Measurements from ENCODE around the gene UNC13C. TPM values are rescaled to one million over a fixed set of nuclear protein-coding genes. Genes with fewer than 3 reads are reported as not detected.

UNC13C gene
- total and polyA plus RNA-seq, 2 of the 13 experiments (the other 11 are each of a cell fraction or from before 2014, with no cell fraction given) = 0.04 TPM; not detected in 1

GRCh38 chr15:54482251-54482650 lies 504.0 kb downstream of the UNC13C start:
- CTCF ChIA-PET (ENCODE audit: low intra/inter-chr PET ratio, low total read pairs) = no interaction called here

More at GRCh38 chr15:54482251-54482650, 504.0 kb downstream of the UNC13C start:
- in situ Hi-C loops (cut with HindIII; ENCODE audit: extremely low pct_ligation_motif_present, low pct_unique_long_range_greater_than_20kb) = no loop called here
- Histone ChIP-seq H3K27ac (ENCODE audit: extremely low read length, insufficient read depth, low read length) (no peak overlapping the region), H2AFZ (ENCODE audit: low read length) (no peak overlapping the region), H3K9me3 (ENCODE audit: low read length) (no peaks in the 10 kb centered on the region), H3K79me2 (ENCODE audit: insufficient read depth, low read length) (no peaks in the 10 kb centered on the region), H3K36me3 (replicated peaks in 1 of 2; ENCODE audit: control insufficient read depth in 1 of 2, insufficient read depth in 2 of 2, low read length in 2 of 2) (no peaks in the 10 kb centered on the region), H3K4me1 (ENCODE audit: insufficient read depth, low read length) (no peaks in the 10 kb centered on the region), H4K20me1 (ENCODE audit: insufficient read depth, low read length) (no peaks in the 10 kb centered on the region), H3K4me2 (ENCODE audit: low read depth, low read length) (no peak overlapping the region), H3K27me3 (ENCODE audit: control insufficient read depth in 1 of 2, insufficient read depth in 2 of 2, low read length in 2 of 2) (no peaks in the 10 kb centered on the region), H3K9ac (ENCODE audit: insufficient read depth, low read depth, low read length) (no peak overlapping the region), H3K4me3 (replicated peaks in 1 of 3; ENCODE audit: insufficient read depth in 1 of 3, low read depth in 2 of 3, low read length in 3 of 3) (no peak overlapping the region)
- no peak for DNase-seq (ENCODE audit: low spot score)
- WGBS (ENCODE audit: low lambda C conversion rate) = 19% methylated on average over 5 of the region's 5 CpGs
- no peak for ATAC-seq
- no peak for FAIRE-seq
- no TSS peak for BruUV-seq (replicated peaks)
- TF ChIP-seq TBP (CRISPR knock-in tag; IDR thresholded peaks at IDR 0.05) (no peak), CENPT (CRISPR knock-in tag; IDR thresholded peaks at IDR 0.05; ENCODE audit: low read depth) (no peak), ZBTB1 (CRISPR knock-in tag; IDR thresholded peaks at IDR 0.05; ENCODE audit: borderline replicate concordance) (no peak), RBAK (CRISPR knock-in tag; IDR thresholded peaks at IDR 0.05) (no peak)
- TF ChIP-seq, protein P1, sequence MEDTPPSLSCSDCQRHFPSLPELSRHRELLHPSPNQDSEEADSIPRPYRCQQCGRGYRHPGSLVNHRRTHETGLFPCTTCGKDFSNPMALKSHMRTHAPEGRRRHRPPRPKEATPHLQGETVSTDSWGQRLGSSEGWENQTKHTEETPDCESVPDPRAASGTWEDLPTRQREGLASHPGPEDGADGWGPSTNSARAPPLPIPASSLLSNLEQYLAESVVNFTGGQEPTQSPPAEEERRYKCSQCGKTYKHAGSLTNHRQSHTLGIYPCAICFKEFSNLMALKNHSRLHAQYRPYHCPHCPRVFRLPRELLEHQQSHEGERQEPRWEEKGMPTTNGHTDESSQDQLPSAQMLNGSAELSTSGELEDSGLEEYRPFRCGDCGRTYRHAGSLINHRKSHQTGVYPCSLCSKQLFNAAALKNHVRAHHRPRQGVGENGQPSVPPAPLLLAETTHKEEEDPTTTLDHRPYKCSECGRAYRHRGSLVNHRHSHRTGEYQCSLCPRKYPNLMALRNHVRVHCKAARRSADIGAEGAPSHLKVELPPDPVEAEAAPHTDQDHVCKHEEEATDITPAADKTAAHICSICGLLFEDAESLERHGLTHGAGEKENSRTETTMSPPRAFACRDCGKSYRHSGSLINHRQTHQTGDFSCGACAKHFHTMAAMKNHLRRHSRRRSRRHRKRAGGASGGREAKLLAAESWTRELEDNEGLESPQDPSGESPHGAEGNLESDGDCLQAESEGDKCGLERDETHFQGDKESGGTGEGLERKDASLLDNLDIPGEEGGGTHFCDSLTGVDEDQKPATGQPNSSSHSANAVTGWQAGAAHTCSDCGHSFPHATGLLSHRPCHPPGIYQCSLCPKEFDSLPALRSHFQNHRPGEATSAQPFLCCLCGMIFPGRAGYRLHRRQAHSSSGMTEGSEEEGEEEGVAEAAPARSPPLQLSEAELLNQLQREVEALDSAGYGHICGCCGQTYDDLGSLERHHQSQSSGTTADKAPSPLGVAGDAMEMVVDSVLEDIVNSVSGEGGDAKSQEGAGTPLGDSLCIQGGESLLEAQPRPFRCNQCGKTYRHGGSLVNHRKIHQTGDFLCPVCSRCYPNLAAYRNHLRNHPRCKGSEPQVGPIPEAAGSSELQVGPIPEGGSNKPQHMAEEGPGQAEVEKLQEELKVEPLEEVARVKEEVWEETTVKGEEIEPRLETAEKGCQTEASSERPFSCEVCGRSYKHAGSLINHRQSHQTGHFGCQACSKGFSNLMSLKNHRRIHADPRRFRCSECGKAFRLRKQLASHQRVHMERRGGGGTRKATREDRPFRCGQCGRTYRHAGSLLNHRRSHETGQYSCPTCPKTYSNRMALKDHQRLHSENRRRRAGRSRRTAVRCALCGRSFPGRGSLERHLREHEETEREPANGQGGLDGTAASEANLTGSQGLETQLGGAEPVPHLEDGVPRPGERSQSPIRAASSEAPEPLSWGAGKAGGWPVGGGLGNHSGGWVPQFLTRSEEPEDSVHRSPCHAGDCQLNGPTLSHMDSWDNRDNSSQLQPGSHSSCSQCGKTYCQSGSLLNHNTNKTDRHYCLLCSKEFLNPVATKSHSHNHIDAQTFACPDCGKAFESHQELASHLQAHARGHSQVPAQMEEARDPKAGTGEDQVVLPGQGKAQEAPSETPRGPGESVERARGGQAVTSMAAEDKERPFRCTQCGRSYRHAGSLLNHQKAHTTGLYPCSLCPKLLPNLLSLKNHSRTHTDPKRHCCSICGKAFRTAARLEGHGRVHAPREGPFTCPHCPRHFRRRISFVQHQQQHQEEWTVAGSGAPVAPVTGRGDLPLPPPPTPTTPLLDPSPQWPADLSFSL (CRISPR knock-in tag; IDR thresholded peaks at IDR 0.05) = no peak
- TF ChIP-seq, protein P2, sequence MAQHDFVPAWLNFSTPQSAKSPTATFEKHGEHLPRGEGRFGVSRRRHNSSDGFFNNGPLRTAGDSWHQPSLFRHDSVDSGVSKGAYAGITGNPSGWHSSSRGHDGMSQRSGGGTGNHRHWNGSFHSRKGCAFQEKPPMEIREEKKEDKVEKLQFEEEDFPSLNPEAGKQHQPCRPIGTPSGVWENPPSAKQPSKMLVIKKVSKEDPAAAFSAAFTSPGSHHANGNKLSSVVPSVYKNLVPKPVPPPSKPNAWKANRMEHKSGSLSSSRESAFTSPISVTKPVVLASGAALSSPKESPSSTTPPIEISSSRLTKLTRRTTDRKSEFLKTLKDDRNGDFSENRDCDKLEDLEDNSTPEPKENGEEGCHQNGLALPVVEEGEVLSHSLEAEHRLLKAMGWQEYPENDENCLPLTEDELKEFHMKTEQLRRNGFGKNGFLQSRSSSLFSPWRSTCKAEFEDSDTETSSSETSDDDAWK (CRISPR knock-in tag; IDR thresholded peaks at IDR 0.05) = no peak
- POLR2A ChIA-PET = no interaction called here
- intact Hi-C loops (cut with micrococcal nuclease; ENCODE audit: unreplicated experiment) = no loop called here
